ENCODE measurements around the gene PGAP3.

Gene PGAP3

DNA sequence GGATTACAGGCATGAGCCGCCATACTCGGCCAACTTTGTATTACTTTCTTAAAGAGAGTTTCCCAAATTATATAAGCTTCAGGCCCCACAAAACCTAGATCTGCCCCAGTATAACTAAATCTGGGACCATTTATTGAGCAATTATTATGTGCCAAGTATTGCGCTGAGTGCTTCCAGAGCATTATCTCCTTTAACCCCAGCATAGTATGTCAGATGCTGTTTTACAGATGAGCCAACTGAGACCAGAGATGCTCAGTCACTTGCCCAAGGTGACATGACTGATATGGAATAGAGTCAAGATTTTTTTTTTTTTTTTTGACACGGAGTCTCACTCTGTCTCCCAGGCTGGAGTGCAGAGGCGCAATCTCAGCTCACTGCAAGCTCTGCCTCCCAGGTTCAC is 10.1 kb upstream of the PGAP3 start:
- no peak for DNase-seq (ENCODE audit: low read depth in 1 of 2, low spot score in 1 of 2)

DNA sequence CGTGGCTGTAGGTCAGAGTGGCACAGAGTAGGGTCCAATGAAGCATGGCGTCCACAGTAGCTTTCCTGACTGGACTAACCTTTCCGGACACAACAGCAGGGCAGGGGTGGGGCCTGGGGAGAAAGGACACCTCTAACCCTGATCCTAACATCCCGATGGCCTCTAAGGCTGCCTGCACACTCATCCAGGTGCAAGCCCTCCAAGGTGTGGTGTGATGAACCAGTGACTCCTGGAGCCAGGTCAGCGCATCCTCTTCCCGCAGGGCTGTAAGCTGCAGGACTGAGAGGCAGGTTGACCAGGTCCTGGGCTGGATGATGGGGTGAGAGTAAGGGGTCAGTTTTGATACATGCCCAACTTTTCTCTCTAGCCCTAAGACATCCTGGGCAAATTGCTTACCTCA is 8.9 kb upstream of the PGAP3 start:
- no peak for DNase-seq (ENCODE audit: low read depth in 1 of 2, low spot score in 1 of 2)

- no peak for DNase-seq (ENCODE audit: low read depth in 1 of 2, low spot score in 1 of 2)
Observed at GRCh38 chr17:39695089-39695474, 7.2 kb upstream of the PGAP3 start.

- DNase-seq (ENCODE audit: low read depth in 1 of 2, low spot score in 1 of 2), result no peak
Observed at GRCh38 chr17:39694593-39694992, 6.7 kb upstream of the PGAP3 start.

DNA sequence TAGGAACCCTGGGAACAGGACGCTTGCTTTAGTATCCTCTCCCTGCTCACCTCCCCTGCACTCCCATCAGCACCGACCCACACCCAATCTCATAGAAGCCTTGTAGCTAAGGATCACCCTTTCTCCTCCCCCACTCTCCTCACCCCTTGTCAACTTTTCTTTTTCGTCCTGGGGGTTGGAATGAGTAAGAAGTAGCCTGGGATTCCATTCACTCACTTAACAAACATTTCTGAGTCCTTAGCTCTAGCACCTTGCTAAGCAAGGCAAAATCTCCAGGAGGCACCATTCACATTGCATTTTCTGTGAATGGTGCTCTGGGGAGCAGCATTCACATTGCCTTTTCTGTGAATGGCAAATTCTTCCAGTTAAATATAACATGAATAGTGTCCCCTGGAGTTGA is 1.1 kb upstream of the PGAP3 start:
- no peak for DNase-seq (ENCODE audit: low read depth in 1 of 2, low spot score in 1 of 2)

GRCh38 chr17:39688475-39688835 is 598 bp upstream of the PGAP3 start:
- DNase-seq (ENCODE audit: low read depth in 1 of 2, low spot score in 1 of 2), result no peak

GRCh38 chr17:39687101-39687545 is 734 bp downstream of the PGAP3 start:
- DNase-seq (ENCODE audit: low read depth in 1 of 2, low spot score in 1 of 2), result no peak

GRCh38 chr17:39684369-39685192 is 3.3 kb downstream of the PGAP3 start:
- DNase-seq (ENCODE audit: low read depth in 1 of 2, low spot score in 1 of 2), result no peak

DNA sequence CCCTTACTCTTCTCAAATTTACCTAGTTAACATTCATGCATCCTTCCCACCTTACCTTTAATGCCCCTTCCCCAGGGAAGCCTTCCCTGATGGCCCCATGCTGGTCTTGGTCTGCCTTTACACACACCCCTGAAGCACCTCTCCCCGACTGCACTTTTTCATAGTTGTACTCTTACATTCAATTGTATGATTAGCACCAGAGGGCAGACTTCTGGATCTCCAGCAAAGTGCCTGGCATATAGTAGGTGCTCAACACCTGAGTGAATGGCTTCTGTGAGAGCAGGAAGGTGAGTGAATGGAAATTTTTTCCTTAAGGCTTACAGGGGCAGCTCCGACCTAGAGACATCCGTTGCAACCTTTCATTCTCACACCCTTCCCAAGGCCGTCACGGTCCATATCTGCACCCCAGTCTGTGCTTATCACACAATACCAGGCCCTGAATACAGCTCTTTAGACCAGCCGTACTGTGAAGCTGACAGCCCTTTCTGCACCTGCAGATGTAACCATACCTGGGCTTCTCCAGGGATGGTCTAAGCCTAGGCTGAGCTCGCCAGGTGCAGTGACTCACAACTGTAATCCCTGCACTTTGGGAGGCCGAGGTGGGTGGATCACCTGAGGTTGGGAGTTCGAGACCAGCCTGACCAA is 4.4 kb downstream of the PGAP3 start:
- DNase-seq (ENCODE audit: low read depth in 1 of 2, low spot score in 1 of 2), result no peak

DNA sequence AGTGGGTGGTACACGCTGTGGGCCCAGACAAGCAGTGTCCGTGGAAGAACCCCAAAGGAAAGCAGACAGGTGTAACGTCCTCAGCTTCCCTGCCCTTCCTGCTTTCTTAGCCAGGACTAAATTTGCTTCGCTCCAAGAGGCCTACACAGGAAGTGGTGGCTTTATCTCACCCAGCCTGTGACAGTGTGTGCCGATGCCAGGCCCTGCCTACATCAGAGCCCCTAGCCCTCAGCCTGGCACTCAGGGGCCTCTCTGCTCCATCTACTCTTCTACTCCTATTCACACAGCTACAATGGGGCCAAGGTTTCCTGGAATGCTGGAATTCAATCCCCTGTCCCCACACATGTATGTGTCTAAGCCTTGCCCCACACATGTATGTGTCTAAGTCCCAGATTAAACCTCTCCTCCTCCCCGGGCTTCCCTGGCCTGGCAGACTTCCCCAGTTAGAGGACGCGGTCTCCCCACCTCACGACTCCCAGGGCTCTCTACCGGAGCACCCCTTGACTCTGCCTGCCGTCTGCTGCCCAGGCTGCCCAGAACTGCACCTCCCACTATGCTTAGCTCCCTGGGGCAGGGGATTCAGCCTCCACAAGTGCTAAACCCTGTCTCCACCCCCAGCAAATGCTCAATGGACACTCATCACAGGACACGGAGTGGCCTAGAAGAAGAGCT is 8.2 kb downstream of the PGAP3 start:
- DNase-seq (ENCODE audit: low read depth in 1 of 2, low spot score in 1 of 2), result peak in 1 of 2 donors; percentile 30

- DNase-seq (ENCODE audit: low read depth in 1 of 2, low spot score in 1 of 2), result no peak
Observed at GRCh38 chr17:39678340-39679116, 9.3 kb downstream of the PGAP3 start.

DNA sequence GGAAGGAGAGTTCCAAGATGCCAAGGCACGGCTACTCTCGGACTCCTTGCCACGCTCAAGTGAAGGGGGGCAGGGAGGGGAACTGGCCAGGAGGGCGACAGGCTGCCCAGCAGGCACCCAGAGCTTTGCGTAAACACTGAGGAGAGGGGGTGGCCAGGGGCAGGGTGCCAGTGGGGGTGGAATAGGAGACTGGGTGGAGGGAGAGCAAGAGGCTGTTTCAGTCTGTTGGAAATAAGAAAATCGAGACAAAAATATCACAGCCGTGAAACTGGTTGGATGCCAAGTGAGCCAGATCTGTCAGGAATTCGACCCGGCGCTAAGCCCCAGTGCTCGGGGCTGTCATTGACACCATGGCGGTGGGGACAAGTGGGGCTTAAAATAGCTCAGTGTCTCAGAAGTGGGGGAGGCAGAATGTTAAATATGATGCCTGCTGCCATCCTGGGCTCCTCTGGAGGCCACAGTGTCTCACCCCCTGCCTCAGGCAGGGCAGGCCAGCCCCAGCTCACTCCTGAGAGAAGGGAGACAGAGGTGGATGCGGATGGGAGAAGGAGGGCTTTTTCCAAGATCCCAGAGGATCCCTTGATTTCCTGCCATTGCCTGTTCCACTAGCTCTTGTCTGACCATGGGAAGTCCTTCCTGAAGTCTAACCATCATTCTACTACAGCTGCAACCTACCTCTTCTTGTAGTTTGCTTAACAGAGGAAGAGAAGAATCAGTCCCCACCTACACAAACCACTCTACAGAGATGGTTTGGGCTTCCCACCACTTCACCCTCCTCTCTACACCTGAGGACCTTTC is 10.1 kb downstream of the PGAP3 start:
- DNase-seq (ENCODE audit: low read depth in 1 of 2, low spot score in 1 of 2), result no peak

- no peak for DNase-seq (ENCODE audit: low read depth in 1 of 2, low spot score in 1 of 2)
Observed at GRCh38 chr17:39677072-39677471, 10.8 kb downstream of the PGAP3 start.

GRCh38 chr17:39676198-39676819 is 11.5 kb downstream of the PGAP3 start:
- DNase-seq (ENCODE audit: low read depth in 1 of 2, low spot score in 1 of 2), result no peak

GRCh38 chr17:39675390-39676082 is 12.3 kb downstream of the PGAP3 start:
- no peak for DNase-seq (ENCODE audit: low read depth in 1 of 2, low spot score in 1 of 2)

- DNase-seq (ENCODE audit: low read depth in 1 of 2, low spot score in 1 of 2), result no peak
Observed at GRCh38 chr17:39674702-39675389, 13.0 kb downstream of the PGAP3 start.

GRCh38 chr17:39674179-39674578 is 13.7 kb downstream of the PGAP3 start:
- no peak for DNase-seq (ENCODE audit: low read depth in 1 of 2, low spot score in 1 of 2)

- DNase-seq (ENCODE audit: low read depth in 1 of 2, low spot score in 1 of 2), result no peak
Observed at GRCh38 chr17:39673335-39674081, 14.3 kb downstream of the PGAP3 start.
